ENCODE measurements around the gene RNF126.
"Not testable (repeated sequence)": the region's sequence is repeated elsewhere in the genome, so short reads cannot be mapped to it uniquely, and the experiment has no call there.

The RNF126 gene

DNA sequence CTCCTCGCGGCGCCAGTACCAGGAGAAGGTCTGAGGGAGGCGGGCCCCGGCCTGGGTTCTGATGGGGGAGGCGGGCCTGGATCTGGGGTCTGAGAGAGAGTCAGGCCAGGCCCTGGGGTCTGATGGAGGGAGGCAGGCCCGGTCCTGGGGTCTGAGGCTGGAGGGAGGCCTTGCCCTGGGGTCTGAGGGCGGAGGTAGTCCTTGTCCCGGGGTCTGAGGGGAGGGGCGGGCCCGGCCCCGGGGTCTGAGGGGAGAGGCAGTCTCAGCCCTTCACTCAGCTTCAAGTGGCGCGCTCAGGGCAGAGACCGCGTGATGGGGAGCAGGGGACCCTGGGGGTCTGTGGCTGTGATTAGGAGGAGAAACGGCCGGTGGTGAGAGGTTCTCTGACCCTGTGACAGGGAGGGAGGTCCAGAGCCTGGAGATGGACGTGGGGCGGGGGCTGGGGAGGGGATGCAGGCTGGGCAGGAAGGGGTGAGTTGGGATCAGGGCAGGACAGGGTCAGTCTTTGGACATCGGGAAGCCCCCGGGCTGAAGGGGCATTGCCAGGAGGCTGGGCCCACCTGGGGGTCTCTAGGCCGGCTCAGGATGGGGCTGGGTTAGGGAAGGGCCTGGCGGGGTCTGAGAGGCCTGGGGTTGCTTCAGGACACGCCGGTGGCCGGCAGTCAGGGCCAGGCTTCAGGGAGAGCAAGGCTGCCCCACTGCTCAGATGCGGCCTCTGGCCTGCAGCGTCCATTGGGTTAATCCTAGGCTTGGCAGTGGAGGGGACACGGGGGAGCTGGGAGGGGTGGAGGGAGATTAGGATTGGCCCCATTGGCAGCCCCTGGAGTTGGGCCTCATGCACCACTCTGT is 54.6 kb downstream of the RNF126 start:
- H3K27ac ChIP-seq = no peak overlapping the region
- TF ChIP-seq ZFX (IDR thresholded peaks at IDR 0.05) = no peak
- TF ChIP-seq, protein P1, sequence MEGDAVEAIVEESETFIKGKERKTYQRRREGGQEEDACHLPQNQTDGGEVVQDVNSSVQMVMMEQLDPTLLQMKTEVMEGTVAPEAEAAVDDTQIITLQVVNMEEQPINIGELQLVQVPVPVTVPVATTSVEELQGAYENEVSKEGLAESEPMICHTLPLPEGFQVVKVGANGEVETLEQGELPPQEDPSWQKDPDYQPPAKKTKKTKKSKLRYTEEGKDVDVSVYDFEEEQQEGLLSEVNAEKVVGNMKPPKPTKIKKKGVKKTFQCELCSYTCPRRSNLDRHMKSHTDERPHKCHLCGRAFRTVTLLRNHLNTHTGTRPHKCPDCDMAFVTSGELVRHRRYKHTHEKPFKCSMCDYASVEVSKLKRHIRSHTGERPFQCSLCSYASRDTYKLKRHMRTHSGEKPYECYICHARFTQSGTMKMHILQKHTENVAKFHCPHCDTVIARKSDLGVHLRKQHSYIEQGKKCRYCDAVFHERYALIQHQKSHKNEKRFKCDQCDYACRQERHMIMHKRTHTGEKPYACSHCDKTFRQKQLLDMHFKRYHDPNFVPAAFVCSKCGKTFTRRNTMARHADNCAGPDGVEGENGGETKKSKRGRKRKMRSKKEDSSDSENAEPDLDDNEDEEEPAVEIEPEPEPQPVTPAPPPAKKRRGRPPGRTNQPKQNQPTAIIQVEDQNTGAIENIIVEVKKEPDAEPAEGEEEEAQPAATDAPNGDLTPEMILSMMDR (conservative IDR thresholded peaks at IDR 0.05) = no peak

DNA sequence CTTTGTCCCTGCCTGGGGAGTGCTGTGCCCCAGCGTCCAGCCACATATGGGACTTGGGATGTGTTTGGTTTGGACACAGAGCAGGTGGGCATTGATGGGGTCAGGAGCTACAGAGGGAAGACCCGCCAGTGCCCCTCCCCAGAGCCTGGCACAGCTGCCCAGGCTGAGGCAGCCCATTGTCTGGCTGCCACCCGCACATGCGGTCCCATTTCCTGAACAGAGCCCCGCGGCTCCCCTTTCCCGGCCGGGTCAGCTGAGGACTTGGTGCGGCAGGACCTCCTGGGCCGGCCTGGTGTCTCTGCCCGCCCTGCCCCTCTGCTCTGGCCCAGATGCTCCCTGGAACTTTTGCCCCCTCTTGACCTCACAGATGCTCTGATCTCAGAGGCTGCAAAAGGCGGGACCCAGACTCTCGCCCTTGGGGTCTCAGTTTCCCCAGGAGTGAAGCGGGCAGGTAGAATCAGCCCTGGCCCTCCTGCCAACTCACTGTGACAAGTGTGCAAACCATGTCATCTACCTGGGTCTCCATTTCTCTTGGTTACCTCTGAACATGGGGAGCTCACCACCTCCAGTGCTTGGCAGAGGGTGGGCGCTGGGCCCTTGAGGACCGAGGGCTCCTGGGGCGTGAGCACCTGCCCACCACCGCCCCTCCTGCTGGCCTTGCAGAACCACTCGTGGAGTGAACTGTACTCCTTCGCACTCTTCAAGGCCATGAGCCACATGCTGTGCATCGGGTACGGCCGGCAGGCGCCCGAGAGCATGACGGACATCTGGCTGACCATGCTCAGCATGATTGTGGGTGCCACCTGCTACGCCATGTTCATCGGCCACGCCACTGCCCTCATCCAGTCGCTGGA is 55.5 kb downstream of the RNF126 start:
- H3K27ac ChIP-seq = no peak overlapping the region

DNA sequence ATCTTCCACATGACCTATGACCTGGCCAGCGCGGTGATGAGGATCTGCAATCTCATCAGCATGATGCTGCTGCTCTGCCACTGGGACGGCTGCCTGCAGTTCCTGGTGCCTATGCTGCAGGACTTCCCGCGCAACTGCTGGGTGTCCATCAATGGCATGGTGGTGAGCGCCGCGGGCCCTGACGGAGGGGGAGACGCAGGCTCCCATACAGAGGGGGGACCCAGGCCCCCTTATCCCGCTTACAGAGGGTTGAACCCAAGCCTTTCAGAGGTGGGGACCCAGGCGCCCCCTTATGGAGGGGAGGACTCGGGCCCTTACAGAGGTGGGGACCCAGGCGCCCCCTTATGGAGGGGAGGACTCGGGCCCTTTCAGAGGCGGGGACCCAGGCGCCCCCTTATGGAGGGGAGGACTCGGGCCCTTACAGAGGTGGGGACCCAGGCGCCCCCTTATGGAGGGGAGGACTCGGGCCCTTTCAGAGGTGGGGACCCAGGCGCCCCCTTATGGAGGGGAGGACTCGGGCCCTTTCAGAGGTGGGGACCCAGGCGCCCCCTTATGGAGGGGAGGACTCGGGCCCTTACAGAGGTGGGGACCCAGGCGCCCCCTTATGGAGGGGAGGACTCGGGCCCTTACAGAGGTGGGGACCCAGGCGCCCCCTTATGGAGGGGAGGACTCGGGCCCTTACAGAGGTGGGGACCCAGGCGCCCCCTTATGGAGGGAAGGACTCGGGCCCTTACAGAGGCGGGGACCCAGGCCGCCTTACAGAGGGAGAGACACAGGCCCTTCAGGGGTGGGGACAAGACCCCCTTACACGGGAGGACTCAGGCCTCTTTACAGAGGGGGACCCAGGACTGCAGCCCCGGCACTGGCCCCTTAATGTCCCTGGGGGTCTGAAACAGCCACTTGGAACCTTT is 57.7 kb downstream of the RNF126 start:
- not testable (repeated sequence) for H3K27ac ChIP-seq

More for the DNA sequence above, 55.5 kb downstream of the RNF126 start:
- no peak for TF ChIP-seq ZFX (IDR thresholded peaks at IDR 0.05)
- TF ChIP-seq, protein P1 (conservative IDR thresholded peaks at IDR 0.05) = no peak

DNA sequence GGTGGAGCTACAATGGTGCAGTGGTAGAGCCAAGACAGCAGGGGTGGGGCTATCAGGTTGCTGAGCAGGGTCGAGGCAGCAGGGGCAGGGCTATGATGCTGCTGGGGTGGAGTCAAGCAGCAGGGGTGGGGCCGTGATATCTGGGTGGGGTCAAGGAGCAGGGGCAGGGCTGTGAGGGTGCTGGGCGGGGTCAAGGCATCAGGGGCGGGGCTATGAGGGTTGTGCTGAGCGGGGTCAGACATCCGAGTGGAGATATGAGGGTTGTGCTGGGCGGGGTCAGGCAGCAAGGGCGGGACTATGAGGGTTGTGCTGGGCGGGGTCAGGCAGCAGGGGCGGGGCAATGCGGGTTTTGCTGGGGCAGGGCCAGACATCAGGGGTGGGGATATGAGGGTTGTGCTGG is 58.7 kb downstream of the RNF126 start:
- no peak overlapping the region for H3K27ac ChIP-seq
- TF ChIP-seq ZFX (IDR thresholded peaks at IDR 0.05) = no peak
- TF ChIP-seq, protein P1 (conservative IDR thresholded peaks at IDR 0.05) = no peak

DNA sequence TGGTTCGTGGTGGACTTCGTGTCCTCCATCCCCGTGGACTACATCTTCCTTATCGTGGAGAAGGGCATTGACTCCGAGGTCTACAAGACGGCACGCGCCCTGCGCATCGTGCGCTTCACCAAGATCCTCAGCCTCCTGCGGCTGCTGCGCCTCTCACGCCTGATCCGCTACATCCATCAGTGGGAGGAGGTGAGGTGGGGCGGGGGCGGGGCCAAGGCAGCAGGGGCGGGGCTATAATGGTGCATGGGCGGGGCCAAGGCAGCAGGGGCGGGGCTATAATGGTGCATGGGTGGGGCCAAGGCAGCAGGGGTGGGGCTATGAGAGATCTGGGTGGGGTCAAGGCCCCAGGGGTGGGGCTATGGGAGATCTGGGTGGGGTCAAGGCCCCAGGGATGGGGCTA is 59.2 kb downstream of the RNF126 start:
- not testable (repeated sequence) for H3K27ac ChIP-seq

DNA sequence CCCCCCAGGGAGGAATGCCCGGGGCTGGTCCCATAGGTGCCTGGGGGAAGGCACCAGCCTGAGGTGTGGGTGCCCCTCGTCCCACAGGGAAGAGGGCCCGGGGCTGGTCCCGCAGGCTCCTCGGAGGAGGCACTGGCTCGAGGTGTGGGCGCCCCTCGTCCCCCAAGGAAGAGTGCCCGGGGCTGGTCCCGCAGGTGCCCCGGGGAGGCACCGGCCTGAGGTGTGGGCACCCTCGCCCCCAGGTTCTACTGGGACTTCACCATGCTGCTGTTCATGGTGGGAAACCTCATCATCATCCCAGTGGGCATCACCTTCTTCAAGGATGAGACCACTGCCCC is 59.7 kb downstream of the RNF126 start:
- H3K27ac ChIP-seq = not testable (repeated sequence)

DNA sequence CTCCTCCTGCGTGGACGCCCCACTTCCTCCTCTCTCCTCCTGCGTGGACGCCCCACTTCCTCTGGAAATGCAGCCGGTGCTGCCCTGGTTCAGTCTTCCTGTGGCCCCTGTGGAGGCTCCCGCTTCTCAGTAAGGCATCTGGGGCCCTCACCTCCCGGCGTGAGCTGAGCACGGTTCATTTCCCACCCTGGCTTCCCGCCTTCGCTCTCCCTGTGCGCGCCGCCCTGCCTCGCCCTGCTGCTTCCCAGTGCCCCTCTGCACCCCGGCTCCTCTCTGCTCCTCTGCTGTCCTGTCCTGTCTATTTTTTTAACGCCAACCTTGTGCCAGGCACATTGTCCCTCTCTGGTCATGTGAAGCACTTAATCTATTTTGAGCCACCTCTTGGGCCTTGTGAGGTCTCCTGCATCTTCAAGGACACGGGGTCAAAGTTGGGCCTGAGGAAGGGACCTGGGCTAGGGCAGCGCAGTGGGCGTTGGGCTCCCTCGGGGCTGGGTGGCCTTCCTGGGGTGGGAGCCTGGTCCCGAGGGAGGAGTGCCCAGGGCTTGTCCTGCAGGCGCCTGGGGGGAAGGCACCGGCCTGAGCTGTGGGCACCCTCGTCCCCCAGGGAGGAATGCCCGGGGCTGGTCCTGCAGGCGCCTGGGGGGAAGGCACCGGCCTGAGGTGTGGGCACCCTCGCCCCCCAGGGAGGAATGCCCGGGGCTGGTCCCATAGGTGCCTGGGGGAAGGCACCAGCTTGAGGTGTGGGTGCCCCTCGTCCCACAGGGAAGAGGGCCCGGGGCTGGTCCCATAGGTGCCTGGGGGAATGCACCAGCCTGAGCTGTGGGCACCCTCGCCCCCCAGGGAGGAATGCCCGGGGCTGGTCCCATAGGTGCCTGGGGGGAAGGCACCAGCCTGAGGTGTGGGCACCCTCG is 60.4 kb downstream of the RNF126 start:
- no peak overlapping the region for H3K27ac ChIP-seq

DNA sequence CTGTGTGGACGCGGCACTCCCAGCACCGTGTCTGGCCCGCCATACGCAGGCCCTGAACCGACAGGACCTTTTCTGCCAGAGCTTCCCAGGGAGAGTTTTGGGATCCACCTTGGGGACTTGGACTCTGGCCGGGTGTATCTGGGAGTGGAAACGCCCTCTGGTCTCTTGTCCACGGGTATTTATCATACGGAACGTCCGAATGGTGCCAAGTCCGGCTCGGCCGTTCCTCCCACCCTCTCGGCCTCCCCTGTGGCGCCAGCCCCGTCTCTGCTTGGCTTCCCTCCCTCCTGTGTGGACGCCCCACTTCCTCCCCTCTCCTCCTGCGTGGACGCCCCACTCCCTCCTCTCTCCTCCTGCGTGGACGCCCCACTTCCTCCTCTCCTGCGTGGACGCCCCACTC is 61.2 kb downstream of the RNF126 start:
- H3K27ac ChIP-seq = no peak overlapping the region
- no peak for TF ChIP-seq ZFX (IDR thresholded peaks at IDR 0.05)
- TF ChIP-seq, protein P1 (conservative IDR thresholded peaks at IDR 0.05) = no peak

More for the DNA sequence above, 60.4 kb downstream of the RNF126 start:
- TF ChIP-seq, protein P1 (conservative IDR thresholded peaks at IDR 0.05) = no peak

All from C4-2B (cell line).